ENCODE results near the gene TMEM232. TPM values are rescaled to one million over a fixed set of nuclear protein-coding genes. Genes with fewer than 3 reads are reported as not detected.

The TMEM232 gene
- 1.2 TPM for polyA plus RNA-seq (2013, experiment 1 of 4)
- polyA plus RNA-seq (2013, experiment 2 of 4): 1.6 TPM
- polyA plus RNA-seq (2013, experiment 3 of 4): 1.9 TPM
- polyA plus RNA-seq (2013, experiment 4 of 4): 1.8 TPM

DNA sequence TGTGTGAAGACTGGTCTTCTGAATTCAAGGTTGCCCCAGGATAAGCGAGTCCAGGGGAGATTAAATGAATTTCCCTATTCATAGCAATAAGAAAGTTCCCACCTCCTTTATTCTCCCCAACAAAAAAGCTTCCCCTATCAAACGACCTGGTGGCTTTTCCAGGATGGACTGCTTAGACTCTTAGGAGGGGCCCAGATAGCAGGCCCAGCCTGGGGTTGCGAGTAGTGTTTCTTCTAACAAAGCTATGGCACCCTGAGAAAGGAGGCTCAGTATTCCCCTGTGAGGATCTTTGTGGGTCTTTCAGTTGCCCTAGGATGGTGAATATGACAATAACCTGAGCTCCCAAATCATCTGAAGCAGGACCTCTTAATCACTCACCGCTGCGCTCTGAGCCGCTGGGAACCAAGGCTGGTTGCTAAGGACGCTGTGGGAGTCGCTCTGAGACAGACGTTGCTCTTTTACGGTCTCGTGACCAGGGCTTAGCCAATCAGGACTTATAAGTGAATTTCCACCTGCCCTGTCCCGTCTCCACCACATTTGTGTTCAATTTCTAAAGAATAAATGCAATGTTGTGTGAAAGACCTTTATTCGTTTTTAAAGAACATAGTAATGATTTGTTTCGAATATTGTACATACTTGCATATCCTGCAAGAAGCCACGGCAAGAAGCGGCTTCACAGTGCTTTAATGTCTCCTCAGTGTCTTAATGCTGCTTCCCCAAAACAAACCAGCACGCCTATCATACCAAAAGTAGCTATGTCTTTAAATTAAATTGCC lies at the start of gene TMEM232:
Gene TMEM232, minus strand, starts transcription at position 423 of the 776 bp plus-strand sequence. CDS start 59,319 bp downstream, outside the sequence.
- Histone ChIP-seq H3K27me3 (ENCODE audit: control insufficient read depth, insufficient read depth, low read length, poor library complexity, severe bottlenecking) (no peaks in the 10 kb centered on the region), H3K36me3 (ENCODE audit: control insufficient read depth, insufficient read depth, low read length) (no peaks in the 10 kb centered on the region), H3K27ac (ENCODE audit: insufficient read depth, low read depth, low read length, poor library complexity, severe bottlenecking) (no peak within 1 kb of the TSS), H3K4me3 (ENCODE audit: insufficient read depth, low read depth, low read length) (no peak within 1 kb of the TSS), H3K9me3 (ENCODE audit: control insufficient read depth, low read length) (no peaks in the 10 kb centered on the region), H3K4me1 (ENCODE audit: control insufficient read depth, insufficient read depth, low read length) (no peaks in the 10 kb centered on the region)
- WGBS, 2 experiments: 78 to 80% methylated on average over 17 of the region's 17 CpGs

DNA sequence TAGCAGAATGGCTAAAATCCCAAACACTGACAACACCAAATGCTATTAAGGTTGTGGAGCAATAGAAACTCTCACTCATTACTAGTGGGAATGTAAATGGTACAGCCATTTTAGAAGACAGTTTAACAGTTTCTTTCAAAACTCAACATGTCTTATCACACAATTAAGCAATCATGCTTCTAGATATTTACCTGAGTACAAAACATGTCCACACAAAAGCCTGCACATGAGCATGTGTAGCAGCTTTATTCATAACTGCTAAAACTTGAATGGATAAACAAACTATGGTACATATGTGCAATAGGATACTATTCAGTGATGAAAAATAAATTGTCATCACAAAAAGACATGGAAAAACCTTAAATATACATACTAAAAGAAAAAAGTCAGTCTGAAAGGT lies 43.8 kb upstream of the TMEM232 start:
- no peaks in the 10 kb centered on the region for H3K27me3 ChIP-seq (ENCODE audit: control insufficient read depth, insufficient read depth, low read length, poor library complexity, severe bottlenecking)
- no peaks in the 10 kb centered on the region for H3K36me3 ChIP-seq (ENCODE audit: control insufficient read depth, insufficient read depth, low read length)
- no peak overlapping the region for H3K27ac ChIP-seq (ENCODE audit: insufficient read depth, low read depth, low read length, poor library complexity, severe bottlenecking)
- no peaks in the 10 kb centered on the region for H3K9me3 ChIP-seq (ENCODE audit: control insufficient read depth, low read length)
- no peaks in the 10 kb centered on the region for H3K4me1 ChIP-seq (ENCODE audit: control insufficient read depth, insufficient read depth, low read length)
- H3K4me3 ChIP-seq (ENCODE audit: insufficient read depth, low read depth, low read length): no peak overlapping the region

DNA sequence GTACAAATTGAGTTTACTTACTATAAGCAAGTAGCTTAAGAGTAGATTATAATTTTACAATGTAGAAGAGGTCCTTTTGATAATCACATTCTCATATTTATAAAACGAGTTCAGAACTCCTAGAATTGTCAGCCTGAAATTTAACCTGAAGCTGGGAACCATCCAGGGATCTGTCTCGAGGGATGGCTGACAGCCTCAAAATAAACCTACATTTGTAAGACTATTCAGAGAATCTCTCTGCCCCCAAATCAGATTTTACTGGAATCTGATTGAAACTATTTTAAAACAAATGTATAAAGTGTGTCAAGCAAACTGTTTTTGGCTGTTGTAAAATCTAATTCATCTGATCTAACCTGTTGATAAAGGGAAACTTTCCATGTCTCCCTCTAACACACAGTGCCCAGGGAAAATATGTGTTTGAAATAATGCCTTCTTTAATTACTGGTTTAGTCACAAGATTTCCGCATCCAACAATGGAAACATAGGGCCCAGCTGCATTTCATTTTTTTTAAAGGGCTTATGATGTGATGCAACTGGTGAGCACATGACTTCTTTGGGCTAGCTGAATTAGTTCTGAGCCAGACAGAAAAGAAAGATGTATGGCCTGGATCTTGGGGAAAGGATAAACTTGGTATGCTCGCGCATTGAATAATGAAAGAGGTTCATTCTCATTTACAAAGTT lies 42.7 kb upstream of the TMEM232 start:
- no peak overlapping the region for H3K4me3 ChIP-seq (ENCODE audit: insufficient read depth, low read depth, low read length)
- no peak overlapping the region for H3K27ac ChIP-seq (ENCODE audit: insufficient read depth, low read depth, low read length, poor library complexity, severe bottlenecking)
- 73 to 84% methylated on average over 3 to 5 of the region's 5 CpGs for WGBS, 2 experiments
- no peaks in the 10 kb centered on the region for H3K4me1 ChIP-seq (ENCODE audit: control insufficient read depth, insufficient read depth, low read length)
- no peaks in the 10 kb centered on the region for H3K27me3 ChIP-seq (ENCODE audit: control insufficient read depth, insufficient read depth, low read length, poor library complexity, severe bottlenecking)
- no peaks in the 10 kb centered on the region for H3K9me3 ChIP-seq (ENCODE audit: control insufficient read depth, low read length)
- no peaks in the 10 kb centered on the region for H3K36me3 ChIP-seq (ENCODE audit: control insufficient read depth, insufficient read depth, low read length)

DNA sequence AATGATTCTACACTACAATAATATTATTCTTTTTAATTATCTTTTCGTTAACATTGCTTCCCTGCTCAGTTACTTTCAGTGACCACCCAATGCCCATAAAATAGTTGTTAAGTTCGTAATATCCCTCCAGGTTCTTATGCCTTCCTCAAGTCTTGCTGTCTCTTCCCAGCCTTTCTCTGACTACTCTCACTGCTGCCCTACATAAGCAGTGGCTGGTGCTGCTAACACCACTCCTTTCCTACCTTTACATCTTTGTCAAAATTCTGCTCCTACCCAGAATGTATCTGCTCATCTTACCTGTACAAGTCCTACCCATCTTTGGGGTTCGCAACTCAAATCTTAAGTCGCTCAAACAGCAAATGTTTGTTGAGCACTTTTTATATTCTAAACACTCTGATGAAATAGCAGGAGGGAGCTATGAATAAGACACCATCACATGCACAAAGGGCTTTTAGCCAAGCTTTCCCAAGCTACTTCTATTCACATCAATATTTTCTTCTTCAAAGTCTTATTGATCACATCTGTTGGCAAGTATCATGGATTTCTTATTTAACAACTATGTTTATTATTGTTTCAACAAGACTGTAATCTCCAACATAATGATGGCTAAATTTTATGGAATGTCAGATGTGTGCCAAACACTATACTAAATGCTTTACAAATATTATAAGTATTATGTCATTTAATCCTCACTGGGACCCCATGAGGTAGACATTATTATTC lies 41.8 kb upstream of the TMEM232 start:
- Histone ChIP-seq H3K4me3 (ENCODE audit: insufficient read depth, low read depth, low read length) (no peak overlapping the region), H3K27me3 (ENCODE audit: control insufficient read depth, insufficient read depth, low read length, poor library complexity, severe bottlenecking) (no peaks in the 10 kb centered on the region)
- 85 to 92% methylated on average over 4 of the region's 4 CpGs for WGBS, 2 experiments

DNA sequence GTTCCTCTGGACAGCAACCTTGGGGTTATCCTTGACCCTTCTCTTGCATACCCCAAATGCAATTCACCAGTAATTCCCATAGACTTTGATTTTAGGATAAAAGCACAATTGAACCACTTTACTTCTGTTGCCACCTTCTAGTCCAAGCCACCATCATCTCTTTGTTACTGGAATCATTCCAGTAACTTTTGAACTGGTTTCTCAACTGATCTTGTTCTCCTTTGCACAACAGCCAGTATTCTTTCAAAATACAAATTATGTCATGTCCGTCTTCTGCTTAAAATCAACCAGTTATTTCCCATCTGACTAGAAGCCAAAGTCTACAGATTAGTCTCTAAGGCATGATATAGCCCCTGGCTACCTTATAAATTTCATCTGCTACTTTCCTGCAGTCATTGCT lies 33.7 kb upstream of the TMEM232 start:
- no peak overlapping the region for H3K27ac ChIP-seq (ENCODE audit: insufficient read depth, low read depth, low read length, poor library complexity, severe bottlenecking)
- H3K4me3 ChIP-seq (ENCODE audit: insufficient read depth, low read depth, low read length): no peak overlapping the region
- WGBS, 2 experiments: 89 to 90% methylated on average over 1 of the region's 1 CpG
- H3K4me1 ChIP-seq (ENCODE audit: control insufficient read depth, insufficient read depth, low read length): no peaks in the 10 kb centered on the region
- no peaks in the 10 kb centered on the region for H3K9me3 ChIP-seq (ENCODE audit: control insufficient read depth, low read length)
- H3K27me3 ChIP-seq (ENCODE audit: control insufficient read depth, insufficient read depth, low read length, poor library complexity, severe bottlenecking): no peaks in the 10 kb centered on the region
- no peaks in the 10 kb centered on the region for H3K36me3 ChIP-seq (ENCODE audit: control insufficient read depth, insufficient read depth, low read length)

More for the DNA sequence above, 41.8 kb upstream of the TMEM232 start:
- H3K27ac ChIP-seq (ENCODE audit: insufficient read depth, low read depth, low read length, poor library complexity, severe bottlenecking): no peak overlapping the region
- H3K36me3 ChIP-seq (ENCODE audit: control insufficient read depth, insufficient read depth, low read length): no peaks in the 10 kb centered on the region
- H3K4me1 ChIP-seq (ENCODE audit: control insufficient read depth, insufficient read depth, low read length): no peaks in the 10 kb centered on the region
- H3K9me3 ChIP-seq (ENCODE audit: control insufficient read depth, low read length): no peaks in the 10 kb centered on the region

DNA sequence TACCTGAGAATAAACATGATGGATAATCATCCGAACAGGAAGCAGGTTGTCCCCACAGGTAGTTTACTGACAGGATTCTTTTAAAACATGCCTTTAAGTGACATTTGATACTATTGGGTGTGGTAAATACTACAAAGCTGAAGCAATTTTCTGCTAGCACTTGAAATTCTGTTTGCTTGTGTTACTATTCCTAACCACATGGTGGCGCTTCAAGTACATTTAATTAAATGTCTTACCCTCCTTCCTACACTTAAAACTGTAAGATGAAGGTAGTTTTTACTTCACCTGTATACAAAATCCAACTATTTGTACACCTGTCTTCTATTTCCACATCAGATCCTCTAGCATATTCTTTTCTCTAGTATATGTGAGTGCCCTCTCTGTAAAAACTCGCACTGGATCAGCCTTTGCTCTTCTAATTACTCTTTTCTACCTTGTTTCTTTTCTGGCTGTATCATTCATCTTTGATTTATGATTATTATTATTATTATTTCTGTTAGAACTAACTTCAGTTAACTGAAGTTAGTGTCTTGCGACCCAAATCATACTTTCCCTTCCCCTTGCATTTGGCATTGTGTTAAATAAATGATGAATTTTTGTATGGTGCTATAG lies 30.8 kb upstream of the TMEM232 start:
- Histone ChIP-seq H3K27ac (ENCODE audit: insufficient read depth, low read depth, low read length, poor library complexity, severe bottlenecking) (no peak overlapping the region), H3K9me3 (ENCODE audit: control insufficient read depth, low read length) (no peaks in the 10 kb centered on the region), H3K4me3 (ENCODE audit: insufficient read depth, low read depth, low read length) (no peak overlapping the region), H3K36me3 (ENCODE audit: control insufficient read depth, insufficient read depth, low read length) (no peaks in the 10 kb centered on the region), H3K4me1 (ENCODE audit: control insufficient read depth, insufficient read depth, low read length) (no peaks in the 10 kb centered on the region), H3K27me3 (ENCODE audit: control insufficient read depth, insufficient read depth, low read length, poor library complexity, severe bottlenecking) (no peaks in the 10 kb centered on the region)
- 40 to 58% methylated on average over 2 to 4 of the region's 4 CpGs for WGBS, 2 experiments

DNA sequence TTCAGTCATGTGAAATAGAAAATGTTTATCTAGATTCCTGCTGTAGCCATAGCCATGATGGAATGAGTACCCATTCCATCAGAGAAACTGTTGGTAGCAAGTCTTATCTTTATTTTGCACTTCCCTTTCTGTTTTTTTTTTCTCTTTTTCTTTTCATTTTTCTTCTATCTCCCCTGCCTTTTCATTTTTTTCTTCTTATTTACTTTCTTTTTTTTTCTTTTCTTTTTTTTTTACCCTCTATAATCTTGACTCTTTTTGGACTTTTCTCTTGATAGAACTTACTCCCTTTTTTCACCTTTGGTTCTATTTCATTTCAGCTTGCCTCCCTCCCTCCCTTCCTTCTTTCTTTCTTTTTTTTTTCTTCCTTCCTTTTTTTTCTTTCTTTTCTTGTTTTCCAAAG lies 27.7 kb upstream of the TMEM232 start:
- no peaks in the 10 kb centered on the region for H3K36me3 ChIP-seq (ENCODE audit: control insufficient read depth, insufficient read depth, low read length)

DNA sequence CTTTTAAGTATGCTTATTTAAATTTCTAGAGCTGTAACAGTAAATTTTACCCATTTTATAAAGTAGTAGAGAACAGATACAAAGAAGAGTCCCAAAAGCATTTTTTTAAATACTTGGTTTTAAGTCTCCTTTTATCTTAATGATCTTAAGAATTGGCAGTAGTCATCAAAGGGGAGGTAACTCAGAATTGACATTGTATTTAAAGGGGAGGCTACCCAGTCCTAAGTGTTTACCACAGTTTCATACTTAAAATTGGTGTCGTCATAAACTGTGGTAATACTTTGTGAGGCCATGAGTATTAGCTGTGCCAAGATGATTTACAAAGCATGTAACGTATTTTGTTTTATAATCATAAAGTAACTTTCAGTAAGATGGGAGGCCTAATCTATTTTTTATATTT lies 27.1 kb upstream of the TMEM232 start:
- Histone ChIP-seq H3K36me3 (ENCODE audit: control insufficient read depth, insufficient read depth, low read length) (no peaks in the 10 kb centered on the region), H3K9me3 (ENCODE audit: control insufficient read depth, low read length) (no peaks in the 10 kb centered on the region), H3K27ac (ENCODE audit: insufficient read depth, low read depth, low read length, poor library complexity, severe bottlenecking) (no peak overlapping the region), H3K4me3 (ENCODE audit: insufficient read depth, low read depth, low read length) (no peak overlapping the region), H3K27me3 (ENCODE audit: control insufficient read depth, insufficient read depth, low read length, poor library complexity, severe bottlenecking) (no peaks in the 10 kb centered on the region), H3K4me1 (ENCODE audit: control insufficient read depth, insufficient read depth, low read length) (no peaks in the 10 kb centered on the region)
- WGBS, 2 experiments: 88 to 91% methylated on average over 1 to 2 of the region's 2 CpGs

More for the DNA sequence above, 27.7 kb upstream of the TMEM232 start:
- Histone ChIP-seq H3K27ac (ENCODE audit: insufficient read depth, low read depth, low read length, poor library complexity, severe bottlenecking) (no peak overlapping the region), H3K4me3 (ENCODE audit: insufficient read depth, low read depth, low read length) (no peak overlapping the region), H3K4me1 (ENCODE audit: control insufficient read depth, insufficient read depth, low read length) (no peaks in the 10 kb centered on the region), H3K9me3 (ENCODE audit: control insufficient read depth, low read length) (no peaks in the 10 kb centered on the region), H3K27me3 (ENCODE audit: control insufficient read depth, insufficient read depth, low read length, poor library complexity, severe bottlenecking) (no peaks in the 10 kb centered on the region)

DNA sequence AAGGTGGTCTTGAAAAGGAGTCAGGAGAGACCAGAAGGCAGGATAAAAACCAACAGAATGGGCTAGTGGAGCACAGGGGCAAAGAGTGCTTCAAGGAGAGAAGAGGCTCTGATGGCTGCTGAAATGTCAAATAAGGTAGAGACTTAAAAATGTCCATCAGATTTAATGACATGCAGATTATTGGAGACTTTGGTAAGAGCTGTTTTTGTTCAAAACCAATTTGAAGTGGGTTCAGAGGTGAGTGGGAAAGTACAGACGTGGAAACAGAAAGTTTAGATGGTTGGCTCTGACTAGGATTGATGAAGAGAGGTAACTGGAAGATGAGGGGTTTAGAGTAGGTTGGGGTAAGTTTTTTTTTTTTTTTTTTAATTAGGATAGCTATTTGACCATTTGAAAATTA lies 26.5 kb upstream of the TMEM232 start:
- Histone ChIP-seq H3K27me3 (ENCODE audit: control insufficient read depth, insufficient read depth, low read length, poor library complexity, severe bottlenecking) (no peaks in the 10 kb centered on the region), H3K4me3 (ENCODE audit: insufficient read depth, low read depth, low read length) (no peak overlapping the region), H3K4me1 (ENCODE audit: control insufficient read depth, insufficient read depth, low read length) (no peaks in the 10 kb centered on the region), H3K36me3 (ENCODE audit: control insufficient read depth, insufficient read depth, low read length) (no peaks in the 10 kb centered on the region), H3K9me3 (ENCODE audit: control insufficient read depth, low read length) (no peaks in the 10 kb centered on the region), H3K27ac (ENCODE audit: insufficient read depth, low read depth, low read length, poor library complexity, severe bottlenecking) (no peak overlapping the region)
- WGBS, 2 experiments: 95% methylated on average over 1 of the region's 1 CpG

Data from ectodermal cell (in vitro differentiated cells).